Uterus (tissue), 4 donors: ENCODE measurements around the gene MTIF3. TPM values are rescaled to one million over a fixed set of nuclear protein-coding genes. Genes with fewer than 3 reads are reported as not detected.
A peak's percentile ranks its signal among the peaks of the same experiment; 100 is the strongest.

Experiments used
- DNase-seq, 2 donors: peaks; one replicate each; pipeline ENCODE4 v3.0.0-alpha.2; 2019 to 2020
- H3K27ac ChIP-seq, 2 donors: fragments of 200-600 bp; sonication (generic); 1 replicate in 1 of 2; 2 replicates in 1 of 2; pipeline ENCODE4 v1.5.1; 2016 to 2018
- H3K27me3 ChIP-seq, 2 donors: fragments of 200-600 bp; sonication (generic); one replicate each; pipeline ENCODE4 v1.5.1; 2018 to 2019; ENCODE audit warnings: control low read depth in 1 of 2
- H3K36me3 ChIP-seq, 2 donors: fragments of 200-600 bp; sonication (generic); one replicate each; pipeline ENCODE4 v1.5.1; 2019; ENCODE audit warnings: control low read depth in 1 of 2
- H3K4me1 ChIP-seq, 2 donors: fragments of 200-600 bp; sonication (generic); one replicate each; pipeline ENCODE4 v1.5.1; 2018 to 2019; ENCODE audit warnings: control low read depth in 1 of 2
- H3K4me3 ChIP-seq, 2 donors: fragments of 200-600 bp; sonication (generic); 1 replicate in 1 of 2; 2 replicates in 1 of 2; pipeline ENCODE4 v1.5.1; 2018 to 2019; ENCODE audit warnings: mild to moderate bottlenecking in 1 of 2
- H3K9me3 ChIP-seq, 2 donors: fragments of 200-600 bp; sonication (generic); one replicate each; pipeline ENCODE4 v1.5.1; 2019; ENCODE audit warnings: control low read depth in 1 of 2
- CTCF ChIP-seq, 4 experiments: fragments of 200-600 bp in 2 of 4; fragments of 450-650 bp in 2 of 4; sonication (generic) in 2 of 4; IDR thresholded peaks; one replicate each; pipeline ENCODE4 v1.5.1; 2016 to 2019; ENCODE audit warnings: antibody characterized with exemption in 4 of 4, mild to moderate bottlenecking in 2 of 4, moderate library complexity in 1 of 4
- POLR2A ChIP-seq, 2 donors: fragments of 450-650 bp; IDR thresholded peaks; one replicate each; pipeline ENCODE4 v1.6.1; 2016; ENCODE audit warnings: antibody characterized with exemption in 2 of 2, mild to moderate bottlenecking in 1 of 2, moderate library complexity in 1 of 2
- intact Hi-C: fragments of 100-400 bp; cut with DNase I; formaldehyde crosslinking; loops from one replicate; pipeline ENCODE4 v1.15.1; 2023; ENCODE audit warnings: low total_unique reads
- total RNA-seq, 4 donors: library from RNA; depleted of rRNA in 3 of 4; stranded (reverse); fragments of >200 nt in 3 of 4; gene quantifications; one replicate each; pipeline versions ENCODE4 v1.1.0 to v1.2.4, GENCODE V29; 2014 to 2023
- donor health status: DM: yes; HTN: yes; CAD: no.

The MTIF3 gene
- total RNA-seq, 4 donors from 2014 or later, result 14.6 to 102 (median 40.0) TPM

- intact Hi-C loops, result no loop called here
- peak overlapping the region in 1 of 2 donors; percentile 26 for H3K27ac ChIP-seq
- no peaks in the 10 kb centered on the region for H3K4me1 ChIP-seq
- DNase-seq, result no peak
- H3K4me3 ChIP-seq, result no peak overlapping the region
- TF ChIP-seq CTCF (IDR thresholded peaks at IDR 0.05) (no peak), POLR2A (IDR thresholded peaks at IDR 0.05) (no peak)
- no peaks in the 10 kb centered on the region for H3K9me3 ChIP-seq
- H3K36me3 ChIP-seq, result no peaks in the 10 kb centered on the region
- H3K27me3 ChIP-seq, result no peaks in the 10 kb centered on the region
Measured at GRCh38 chr13:27446986-27447583, 3.3 kb downstream of the MTIF3 start.

- no peaks in the 10 kb centered on the region for H3K36me3 ChIP-seq
- no peak for DNase-seq
- intact Hi-C loops, result no loop called here
Measured at GRCh38 chr13:27442797-27443196, 7.6 kb downstream of the MTIF3 start.

GRCh38 chr13:27442071-27442647, 8.2 kb downstream of the MTIF3 start:
- no peak overlapping the region for H3K27ac ChIP-seq
- H3K4me3 ChIP-seq, result no peak overlapping the region
- no peaks in the 10 kb centered on the region for H3K27me3 ChIP-seq
- no peaks in the 10 kb centered on the region for H3K4me1 ChIP-seq
- no peaks in the 10 kb centered on the region for H3K9me3 ChIP-seq
- no peak for DNase-seq
- H3K36me3 ChIP-seq, result no peaks in the 10 kb centered on the region
- TF ChIP-seq CTCF (IDR thresholded peaks at IDR 0.05) (no peak), POLR2A (IDR thresholded peaks at IDR 0.05) (no peak)
- intact Hi-C loops, result no loop called here

More at GRCh38 chr13:27442797-27443196, 7.6 kb downstream of the MTIF3 start:
- Histone ChIP-seq H3K4me1 (no peaks in the 10 kb centered on the region), H3K9me3 (no peaks in the 10 kb centered on the region), H3K27me3 (no peaks in the 10 kb centered on the region), H3K4me3 (no peak overlapping the region), H3K27ac (no peak overlapping the region)
- no peak for TF ChIP-seq CTCF (IDR thresholded peaks at IDR 0.05)

GRCh38 chr13:27440408-27440807, 10.0 kb downstream of the MTIF3 start:
- H3K9me3 ChIP-seq, result no peaks in the 10 kb centered on the region
- no peak overlapping the region for H3K27ac ChIP-seq
- intact Hi-C loops, result no loop called here
- no peaks in the 10 kb centered on the region for H3K36me3 ChIP-seq
- no peak for DNase-seq
- H3K4me1 ChIP-seq, result no peaks in the 10 kb centered on the region
- H3K27me3 ChIP-seq, result no peaks in the 10 kb centered on the region
- TF ChIP-seq CTCF (IDR thresholded peaks at IDR 0.05) (no peak), POLR2A (IDR thresholded peaks at IDR 0.05) (no peak)
- H3K4me3 ChIP-seq, result no peak overlapping the region

- no peak overlapping the region for H3K4me3 ChIP-seq
- no peaks in the 10 kb centered on the region for H3K36me3 ChIP-seq
- intact Hi-C loops, result no loop called here
- no peak overlapping the region for H3K27ac ChIP-seq
- H3K27me3 ChIP-seq, result no peaks in the 10 kb centered on the region
- no peak for DNase-seq
- no peaks in the 10 kb centered on the region for H3K4me1 ChIP-seq
- TF ChIP-seq CTCF (IDR thresholded peaks at IDR 0.05) (no peak), POLR2A (IDR thresholded peaks at IDR 0.05) (no peak)
- no peaks in the 10 kb centered on the region for H3K9me3 ChIP-seq
Measured at GRCh38 chr13:27437126-27437525, 13.2 kb downstream of the MTIF3 start.
